ENCODE data around the gene ADGRD1. TPM values are rescaled to one million over a fixed set of nuclear protein-coding genes. Genes with fewer than 3 reads are reported as not detected.

The ADGRD1 gene
- total RNA-seq, 2 experiments from 2014 or later = 0.27 to 0.65 TPM

GRCh38 chr12:131155131-131155530 is 201.4 kb downstream of the ADGRD1 start:
- Mint-ChIP-seq H3K27ac (no peak overlapping the region), H3K27me3 (peaks cover 16% of the 10 kb centered on the region), H3K4me3 (no peak overlapping the region), H3K36me3 (ENCODE audit: low read depth) (no peaks in the 10 kb centered on the region), H3K9me3 (peaks cover 8% of the 10 kb centered on the region), H3K4me1 (ENCODE audit: low read depth) (no peaks in the 10 kb centered on the region)
- TF ChIP-seq, protein P1, sequence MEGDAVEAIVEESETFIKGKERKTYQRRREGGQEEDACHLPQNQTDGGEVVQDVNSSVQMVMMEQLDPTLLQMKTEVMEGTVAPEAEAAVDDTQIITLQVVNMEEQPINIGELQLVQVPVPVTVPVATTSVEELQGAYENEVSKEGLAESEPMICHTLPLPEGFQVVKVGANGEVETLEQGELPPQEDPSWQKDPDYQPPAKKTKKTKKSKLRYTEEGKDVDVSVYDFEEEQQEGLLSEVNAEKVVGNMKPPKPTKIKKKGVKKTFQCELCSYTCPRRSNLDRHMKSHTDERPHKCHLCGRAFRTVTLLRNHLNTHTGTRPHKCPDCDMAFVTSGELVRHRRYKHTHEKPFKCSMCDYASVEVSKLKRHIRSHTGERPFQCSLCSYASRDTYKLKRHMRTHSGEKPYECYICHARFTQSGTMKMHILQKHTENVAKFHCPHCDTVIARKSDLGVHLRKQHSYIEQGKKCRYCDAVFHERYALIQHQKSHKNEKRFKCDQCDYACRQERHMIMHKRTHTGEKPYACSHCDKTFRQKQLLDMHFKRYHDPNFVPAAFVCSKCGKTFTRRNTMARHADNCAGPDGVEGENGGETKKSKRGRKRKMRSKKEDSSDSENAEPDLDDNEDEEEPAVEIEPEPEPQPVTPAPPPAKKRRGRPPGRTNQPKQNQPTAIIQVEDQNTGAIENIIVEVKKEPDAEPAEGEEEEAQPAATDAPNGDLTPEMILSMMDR (IDR thresholded peaks at IDR 0.05) = no peak
- intact Hi-C loops (cut with micrococcal nuclease) = no loop called here
- CTCF ChIA-PET = interaction anchor here (1.6 kb wide), 1 partner anchor 22 kb away, joined by 4 read pairs; no protein-coding TSS in a partner anchor
- POLR2A ChIA-PET = no interaction called here
- no peak for DNase-seq
- no peak for ATAC-seq

- peaks cover 8% of the 10 kb centered on the region for H3K27me3 Mint-ChIP-seq
- TF ChIP-seq, protein P1 (IDR thresholded peaks at IDR 0.05) = no peak
- no peak overlapping the region for H3K4me3 Mint-ChIP-seq
- no peaks in the 10 kb centered on the region for H3K36me3 Mint-ChIP-seq (ENCODE audit: low read depth)
- CTCF ChIA-PET = interaction anchor here (1.1 to 1.8 kb wide), 2 partner anchors 25 to 53 kb away, joined by 3 to 9 read pairs; no protein-coding TSS in a partner anchor
- POLR2A ChIA-PET = no interaction called here
- H3K9me3 Mint-ChIP-seq = no peaks in the 10 kb centered on the region
- no peak overlapping the region for H3K27ac Mint-ChIP-seq
- H3K4me1 Mint-ChIP-seq (ENCODE audit: low read depth) = no peaks in the 10 kb centered on the region
- intact Hi-C loops (cut with micrococcal nuclease) = no loop called here
- ATAC-seq = no peak
- DNase-seq = no peak
Measured at GRCh38 chr12:131157743-131158142, 204.0 kb downstream of the ADGRD1 start.

- no peaks in the 10 kb centered on the region for H3K36me3 Mint-ChIP-seq (ENCODE audit: low read depth)
- ATAC-seq (no peak), DNase-seq (no peak)
- no peak overlapping the region for H3K4me3 Mint-ChIP-seq
- H3K27ac Mint-ChIP-seq = no peak overlapping the region
- intact Hi-C loops (cut with micrococcal nuclease) = no loop called here
- H3K9me3 Mint-ChIP-seq = no peaks in the 10 kb centered on the region
- no peaks in the 10 kb centered on the region for H3K4me1 Mint-ChIP-seq (ENCODE audit: low read depth)
- POLR2A ChIA-PET = no interaction called here
- CTCF ChIA-PET = interaction anchor here (1.2 kb wide), 1 partner anchor 56 kb away, joined by 3 read pairs; no protein-coding TSS in a partner anchor
- no peaks in the 10 kb centered on the region for H3K27me3 Mint-ChIP-seq
- TF ChIP-seq, protein P1 (IDR thresholded peaks at IDR 0.05) = no peak
Measured at GRCh38 chr12:131159660-131160059, 206.0 kb downstream of the ADGRD1 start.

GRCh38 chr12:131162113-131162512 is 208.4 kb downstream of the ADGRD1 start:
- TF ChIP-seq, protein P1 (IDR thresholded peaks at IDR 0.05) = no peak
- intact Hi-C loops (cut with micrococcal nuclease) = no loop called here
- H3K36me3 Mint-ChIP-seq (ENCODE audit: low read depth) = no peaks in the 10 kb centered on the region
- no peaks in the 10 kb centered on the region for H3K4me1 Mint-ChIP-seq (ENCODE audit: low read depth)
- no peak overlapping the region for H3K27ac Mint-ChIP-seq
- peaks cover 4% of the 10 kb centered on the region for H3K27me3 Mint-ChIP-seq
- ATAC-seq (no peak), DNase-seq (no peak)
- no peak overlapping the region for H3K4me3 Mint-ChIP-seq
- CTCF ChIA-PET = no interaction called here
- H3K9me3 Mint-ChIP-seq = no peaks in the 10 kb centered on the region
- POLR2A ChIA-PET = no interaction called here

DNA sequence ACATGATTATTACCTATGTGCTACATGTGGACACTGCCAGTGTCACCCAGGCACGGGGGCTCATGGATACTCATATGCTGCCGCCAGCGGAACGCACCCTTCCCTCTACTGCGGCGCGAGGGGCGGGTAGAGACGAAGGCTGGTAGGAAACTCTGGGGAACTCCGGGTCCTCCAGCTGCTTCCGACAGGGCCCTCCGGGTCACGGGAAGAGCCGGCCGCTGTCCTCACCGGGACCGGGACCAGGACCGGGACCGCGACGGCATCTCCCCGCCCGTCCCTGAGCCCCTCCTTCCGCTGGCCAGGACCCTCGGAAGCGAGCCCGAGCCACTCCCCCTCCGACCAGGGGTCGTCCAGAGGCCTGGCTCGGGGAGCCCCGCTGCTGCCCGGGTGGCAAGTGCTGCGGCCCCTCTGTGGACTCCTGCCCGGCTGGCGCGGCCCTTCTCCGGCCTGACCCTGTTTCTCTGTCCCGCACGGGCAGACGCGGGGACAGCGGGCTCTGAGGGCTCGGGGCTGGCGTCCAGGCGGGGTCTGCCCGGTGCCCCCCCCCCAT is 209.6 kb downstream of the ADGRD1 start:
- H3K4me1 Mint-ChIP-seq (ENCODE audit: low read depth) = no peaks in the 10 kb centered on the region
- H3K27ac Mint-ChIP-seq = no peak overlapping the region
- POLR2A ChIA-PET = no interaction called here
- CTCF ChIA-PET = no interaction called here
- H3K27me3 Mint-ChIP-seq = peaks cover 9% of the 10 kb centered on the region
- TF ChIP-seq, protein P1 (IDR thresholded peaks at IDR 0.05) = no peak
- DNase-seq (no peak), ATAC-seq (no peak)
- H3K4me3 Mint-ChIP-seq = no peak overlapping the region
- intact Hi-C loops (cut with micrococcal nuclease) = no loop called here
- no peaks in the 10 kb centered on the region for H3K36me3 Mint-ChIP-seq (ENCODE audit: low read depth)
- no peaks in the 10 kb centered on the region for H3K9me3 Mint-ChIP-seq
